Neural cell (in vitro differentiated cells): Measurements from ENCODE around the gene NSDHL. TPM values are rescaled to one million over a fixed set of nuclear protein-coding genes. Genes with fewer than 3 reads are reported as not detected.

ENCODE experiments used
- H2AFZ ChIP-seq: fragments of 200-600, 300-800 bp; sonication (generic), shearing (Covaris generic); 2 replicates; pipeline ENCODE4 v1.6.0; 2014; ENCODE audit warnings: low read depth, mild to moderate bottlenecking, antibody characterized with exemption, low read length, moderate library complexity
- H3F3A ChIP-seq: fragments of 200-600 bp; shearing (Covaris generic); 2 replicates; pipeline ENCODE4 v1.6.1; 2016; ENCODE audit warnings: mild to moderate bottlenecking, moderate library complexity, mixed read lengths, antibody characterized with exemption, low read length; ENCODE audit not compliant: insufficient read depth, poor library complexity, severe bottlenecking
- H3K27ac ChIP-seq: fragments of 200-600, 300-800 bp; sonication (generic), shearing (Covaris generic); 2 replicates; pipeline ENCODE4 v1.5.1; 2014; ENCODE audit warnings: mild to moderate bottlenecking, low read length, moderate library complexity
- H3K27me3 ChIP-seq: fragments of 300-800, 200-600 bp; sonication (generic), shearing (Covaris generic); 2 replicates; pipeline ENCODE4 v1.6.0; 2014; ENCODE audit warnings: mild to moderate bottlenecking, low read depth, low read length, moderate library complexity; ENCODE audit not compliant: insufficient read depth
- H3K36me3 ChIP-seq: fragments of 300-800, 200-600 bp; sonication (generic), shearing (Covaris generic); 2 replicates; pipeline ENCODE4 v1.5.1; 2014; ENCODE audit warnings: mild to moderate bottlenecking, antibody characterized with exemption, low read length, moderate library complexity; ENCODE audit not compliant: insufficient read depth
- H3K4me2 ChIP-seq: fragments of 300-800, 200-600 bp; sonication (generic), shearing (Covaris generic); 2 replicates; pipeline ENCODE4 v1.6.0; 2014; ENCODE audit warnings: mild to moderate bottlenecking, low read length
- H3K4me3 ChIP-seq: fragments of 300-800, 200-600 bp; sonication (generic), shearing (Covaris generic); 2 replicates; pipeline ENCODE4 v1.5.1; 2014; ENCODE audit warnings: mild to moderate bottlenecking, low read length, moderate library complexity
- H3K79me2 ChIP-seq: fragments of 200-600 bp; shearing (Covaris generic); replicated peaks from 2 replicates; pipeline ENCODE4 v1.6.0; 2014; ENCODE audit warnings: mild to moderate bottlenecking, low read length, moderate library complexity; ENCODE audit not compliant: insufficient read depth
- H3K9ac ChIP-seq: fragments of 300-800, 200-600 bp; sonication (generic), shearing (Covaris generic); 2 replicates; pipeline ENCODE4 v1.6.1; 2016; ENCODE audit warnings: mild to moderate bottlenecking, low read length, mixed read lengths
- H3K9me2 ChIP-seq: fragments of 200-600 bp; shearing (Covaris generic); 2 replicates; pipeline ENCODE4 v1.6.1; 2016; ENCODE audit warnings: mild to moderate bottlenecking, low read length, mixed read lengths; ENCODE audit not compliant: insufficient read depth
- H3K9me3 ChIP-seq: fragments of 200-600, 300-800 bp; sonication (generic), shearing (Covaris generic); 2 replicates; pipeline ENCODE4 v1.6.1; 2016; ENCODE audit warnings: mild to moderate bottlenecking, mixed run types, low read length, moderate library complexity, mixed read lengths
- H4K20me1 ChIP-seq: fragments of 200-600 bp; shearing (Covaris generic); 2 replicates; pipeline ENCODE4 v1.6.1; 2016; ENCODE audit warnings: mild to moderate bottlenecking, mixed run types; ENCODE audit not compliant: insufficient read depth
- EP300 ChIP-seq: fragments of 450-650 bp; conservative IDR thresholded peaks from 2 replicates; pipeline ENCODE4 v1.6.1; 2014; ENCODE audit warnings: antibody characterized with exemption, mild to moderate bottlenecking, moderate library complexity; ENCODE audit not compliant: poor library complexity, severe bottlenecking
- EZH2 ChIP-seq: fragments of 200-600, 300-800 bp; shearing (Covaris generic), sonication (generic); IDR thresholded peaks from 2 replicates; pipeline ENCODE4 v1.6.1; 2014; ENCODE audit warnings: antibody characterized with exemption, low read length, borderline replicate concordance, mild to moderate bottlenecking; ENCODE audit not compliant: insufficient read depth, poor library complexity, severe bottlenecking
- MXI1 ChIP-seq: fragments of 450-650 bp; conservative IDR thresholded peaks from 2 replicates; pipeline ENCODE4 v1.6.1; 2014; ENCODE audit warnings: antibody characterized with exemption, mild to moderate bottlenecking; ENCODE audit not compliant: poor library complexity, severe bottlenecking
- POLR2AphosphoS5 ChIP-seq: IDR thresholded peaks from 2 replicates; pipeline ENCODE4 v1.6.1; 2012
- RAD21 ChIP-seq: fragments of 450-650 bp; conservative IDR thresholded peaks from 2 replicates; pipeline ENCODE4 v1.6.1; 2014; ENCODE audit warnings: antibody characterized with exemption, mild to moderate bottlenecking, moderate library complexity
- SMC3 ChIP-seq: fragments of 450-650 bp; conservative IDR thresholded peaks from 2 replicates; pipeline ENCODE4 v1.6.1; 2014; ENCODE audit warnings: antibody characterized with exemption, mild to moderate bottlenecking, moderate library complexity; ENCODE audit not compliant: poor library complexity
- TAF1 ChIP-seq: IDR thresholded peaks from 2 replicates; pipeline ENCODE4 v1.6.1; 2012; ENCODE audit warnings: low read depth
- polyA plus RNA-seq: library from polyadenylated mRNA; depleted of rRNA; stranded (reverse); fragments of >200 nt; gene quantifications from 2 replicates; pipeline ENCODE4 v1.2.3, GENCODE V29; 2014
- TF ChIP-seq, protein P1 (sequence below): IDR thresholded peaks from 2 replicates; pipeline ENCODE4 v1.6.1; 2012; ENCODE audit warnings: borderline replicate concordance
- TF ChIP-seq, protein P2 (sequence below): fragments of 450-650 bp; IDR thresholded peaks from 2 replicates; pipeline ENCODE4 v1.5.1; 2014; ENCODE audit warnings: antibody characterized with exemption, mild to moderate bottlenecking, moderate library complexity; ENCODE audit not compliant: poor library complexity, severe bottlenecking

Gene NSDHL
- polyA plus RNA-seq, 1 donor from 2014 or later = 18.4 TPM

DNA sequence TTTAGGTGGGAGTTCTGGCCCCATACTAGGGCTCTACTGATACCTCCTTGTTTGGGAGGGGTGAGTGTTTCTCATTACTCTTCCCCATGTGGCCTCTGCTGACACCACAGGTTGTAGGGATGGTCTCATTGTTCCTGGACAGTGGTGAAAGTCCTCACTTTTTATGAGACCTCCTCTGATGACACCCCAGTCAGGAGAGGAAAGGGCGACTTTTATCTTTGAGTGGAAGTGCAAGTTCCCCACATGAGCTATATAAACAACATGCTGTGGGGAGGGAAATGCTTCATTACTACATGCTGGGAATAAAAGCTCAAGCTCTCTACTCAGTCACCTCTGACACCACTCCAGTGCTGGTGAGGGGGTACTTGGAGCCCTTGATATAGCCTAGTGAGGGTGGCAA, 31.9 kb upstream of the NSDHL start:
- no peaks in the 10 kb centered on the region for H4K20me1 ChIP-seq
- H3K79me2 ChIP-seq = no peaks in the 10 kb centered on the region
- no peak overlapping the region for H3K4me2 ChIP-seq
- H3K4me3 ChIP-seq = no peak overlapping the region
- no peaks in the 10 kb centered on the region for H3K36me3 ChIP-seq
- no peak overlapping the region for H3K9ac ChIP-seq
- H2AFZ ChIP-seq = no peak overlapping the region
- TF ChIP-seq RAD21 (no peak), MXI1 (no peak), EP300 (no peak), EZH2 (no peak), TAF1 (no peak), SMC3 (no peak), POLR2AphosphoS5 (no peak)
- TF ChIP-seq, protein P1, sequence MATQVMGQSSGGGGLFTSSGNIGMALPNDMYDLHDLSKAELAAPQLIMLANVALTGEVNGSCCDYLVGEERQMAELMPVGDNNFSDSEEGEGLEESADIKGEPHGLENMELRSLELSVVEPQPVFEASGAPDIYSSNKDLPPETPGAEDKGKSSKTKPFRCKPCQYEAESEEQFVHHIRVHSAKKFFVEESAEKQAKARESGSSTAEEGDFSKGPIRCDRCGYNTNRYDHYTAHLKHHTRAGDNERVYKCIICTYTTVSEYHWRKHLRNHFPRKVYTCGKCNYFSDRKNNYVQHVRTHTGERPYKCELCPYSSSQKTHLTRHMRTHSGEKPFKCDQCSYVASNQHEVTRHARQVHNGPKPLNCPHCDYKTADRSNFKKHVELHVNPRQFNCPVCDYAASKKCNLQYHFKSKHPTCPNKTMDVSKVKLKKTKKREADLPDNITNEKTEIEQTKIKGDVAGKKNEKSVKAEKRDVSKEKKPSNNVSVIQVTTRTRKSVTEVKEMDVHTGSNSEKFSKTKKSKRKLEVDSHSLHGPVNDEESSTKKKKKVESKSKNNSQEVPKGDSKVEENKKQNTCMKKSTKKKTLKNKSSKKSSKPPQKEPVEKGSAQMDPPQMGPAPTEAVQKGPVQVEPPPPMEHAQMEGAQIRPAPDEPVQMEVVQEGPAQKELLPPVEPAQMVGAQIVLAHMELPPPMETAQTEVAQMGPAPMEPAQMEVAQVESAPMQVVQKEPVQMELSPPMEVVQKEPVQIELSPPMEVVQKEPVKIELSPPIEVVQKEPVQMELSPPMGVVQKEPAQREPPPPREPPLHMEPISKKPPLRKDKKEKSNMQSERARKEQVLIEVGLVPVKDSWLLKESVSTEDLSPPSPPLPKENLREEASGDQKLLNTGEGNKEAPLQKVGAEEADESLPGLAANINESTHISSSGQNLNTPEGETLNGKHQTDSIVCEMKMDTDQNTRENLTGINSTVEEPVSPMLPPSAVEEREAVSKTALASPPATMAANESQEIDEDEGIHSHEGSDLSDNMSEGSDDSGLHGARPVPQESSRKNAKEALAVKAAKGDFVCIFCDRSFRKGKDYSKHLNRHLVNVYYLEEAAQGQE = no peak
- TF ChIP-seq, protein P2, sequence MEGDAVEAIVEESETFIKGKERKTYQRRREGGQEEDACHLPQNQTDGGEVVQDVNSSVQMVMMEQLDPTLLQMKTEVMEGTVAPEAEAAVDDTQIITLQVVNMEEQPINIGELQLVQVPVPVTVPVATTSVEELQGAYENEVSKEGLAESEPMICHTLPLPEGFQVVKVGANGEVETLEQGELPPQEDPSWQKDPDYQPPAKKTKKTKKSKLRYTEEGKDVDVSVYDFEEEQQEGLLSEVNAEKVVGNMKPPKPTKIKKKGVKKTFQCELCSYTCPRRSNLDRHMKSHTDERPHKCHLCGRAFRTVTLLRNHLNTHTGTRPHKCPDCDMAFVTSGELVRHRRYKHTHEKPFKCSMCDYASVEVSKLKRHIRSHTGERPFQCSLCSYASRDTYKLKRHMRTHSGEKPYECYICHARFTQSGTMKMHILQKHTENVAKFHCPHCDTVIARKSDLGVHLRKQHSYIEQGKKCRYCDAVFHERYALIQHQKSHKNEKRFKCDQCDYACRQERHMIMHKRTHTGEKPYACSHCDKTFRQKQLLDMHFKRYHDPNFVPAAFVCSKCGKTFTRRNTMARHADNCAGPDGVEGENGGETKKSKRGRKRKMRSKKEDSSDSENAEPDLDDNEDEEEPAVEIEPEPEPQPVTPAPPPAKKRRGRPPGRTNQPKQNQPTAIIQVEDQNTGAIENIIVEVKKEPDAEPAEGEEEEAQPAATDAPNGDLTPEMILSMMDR = no peak
- no peaks in the 10 kb centered on the region for H3K9me3 ChIP-seq
- H3K27me3 ChIP-seq = no peaks in the 10 kb centered on the region
- H3K9me2 ChIP-seq = no peaks in the 10 kb centered on the region
- no peak overlapping the region for H3K27ac ChIP-seq
- H3F3A ChIP-seq = no peaks in the 10 kb centered on the region

DNA sequence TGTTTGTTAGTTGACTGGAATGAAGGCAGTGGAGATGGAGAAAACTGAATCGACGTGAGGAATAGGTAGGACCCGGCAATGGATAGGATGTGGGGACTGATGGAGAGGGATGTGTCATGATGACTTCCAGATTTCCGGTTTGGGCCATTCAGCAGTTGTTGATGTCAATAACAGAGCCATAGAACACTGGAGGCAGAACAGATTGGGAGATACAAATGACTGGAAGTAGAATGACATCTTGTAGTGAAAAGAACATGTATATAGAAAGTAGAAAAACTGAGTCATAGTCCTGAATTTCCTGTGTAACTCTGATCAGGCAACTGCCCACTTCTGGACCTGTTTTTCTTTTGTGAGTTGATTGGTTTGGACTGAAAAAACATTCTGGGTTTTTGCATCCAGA, 24.8 kb upstream of the NSDHL start:
- H3K79me2 ChIP-seq = no peaks in the 10 kb centered on the region
- H2AFZ ChIP-seq = no peak overlapping the region
- H3K9me3 ChIP-seq = no peaks in the 10 kb centered on the region
- no peaks in the 10 kb centered on the region for H3K9me2 ChIP-seq
- no peak overlapping the region for H3K9ac ChIP-seq
- no peak overlapping the region for H3K27ac ChIP-seq
- H3K36me3 ChIP-seq = no peaks in the 10 kb centered on the region
- TF ChIP-seq MXI1 (no peak), SMC3 (no peak), POLR2AphosphoS5 (no peak), EZH2 (no peak), EP300 (no peak), TAF1 (no peak), RAD21 (no peak)
- TF ChIP-seq, protein P1 = no peak
- TF ChIP-seq, protein P2 = no peak
- H3K4me3 ChIP-seq = no peak overlapping the region
- no peaks in the 10 kb centered on the region for H3F3A ChIP-seq
- H3K27me3 ChIP-seq = no peaks in the 10 kb centered on the region
- H4K20me1 ChIP-seq = no peaks in the 10 kb centered on the region
- no peak overlapping the region for H3K4me2 ChIP-seq
